ENCODE data around the gene NBL1.

NBL1 gene

DNA sequence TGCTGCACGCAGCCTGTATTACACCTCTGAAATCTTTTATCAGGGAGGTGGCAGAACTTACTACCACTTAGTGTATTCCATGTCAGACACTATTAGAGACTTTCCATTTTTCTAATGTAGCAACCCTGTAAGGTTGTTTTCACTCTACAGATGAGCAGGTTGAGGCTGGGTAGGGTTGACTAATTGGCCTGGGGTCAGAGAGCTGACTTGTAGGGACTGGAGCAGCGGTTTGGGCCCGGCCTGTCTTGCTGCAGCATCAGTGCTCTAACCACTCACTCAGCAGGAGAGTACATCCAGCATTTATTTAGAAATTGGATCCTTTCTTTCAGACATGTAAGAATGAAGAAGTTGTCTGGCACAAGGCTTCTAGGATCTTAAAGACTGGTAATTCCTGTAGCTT, 25.7 kb upstream of the NBL1 start:
- Histone ChIP-seq H3K79me2 (ENCODE audit: control insufficient read depth, low read length) (peaks cover 82% of the 10 kb centered on the region), H3K9me2 (replicated peaks; ENCODE audit: control insufficient read depth, low read length) (no peaks in the 10 kb centered on the region), H3K4me2 (ENCODE audit: low read length) (no peak overlapping the region), H3F3A (ENCODE audit: control insufficient read depth, insufficient read depth) (no peaks in the 10 kb centered on the region), H3K4me3 (ENCODE audit: low read length) (no peak overlapping the region), H3K27me3 (ENCODE audit: control insufficient read depth, low read length) (no peaks in the 10 kb centered on the region), H4K20me1 (ENCODE audit: control insufficient read depth, insufficient read depth, low read depth, low read length) (peaks cover 17% of the 10 kb centered on the region; the same call in 1 of the 2 replicates), H3K36me3 (ENCODE audit: control insufficient read depth, low read length) (peaks cover 60% of the 10 kb centered on the region), H3K4me1 (ENCODE audit: control insufficient read depth, low read length) (no peaks in the 10 kb centered on the region), H3K27ac (ENCODE audit: low read depth, low read length) (no peak overlapping the region), H3K9me3 (ENCODE audit: control insufficient read depth, insufficient read depth, low read length) (no peaks in the 10 kb centered on the region)
- TF ChIP-seq, protein P1, sequence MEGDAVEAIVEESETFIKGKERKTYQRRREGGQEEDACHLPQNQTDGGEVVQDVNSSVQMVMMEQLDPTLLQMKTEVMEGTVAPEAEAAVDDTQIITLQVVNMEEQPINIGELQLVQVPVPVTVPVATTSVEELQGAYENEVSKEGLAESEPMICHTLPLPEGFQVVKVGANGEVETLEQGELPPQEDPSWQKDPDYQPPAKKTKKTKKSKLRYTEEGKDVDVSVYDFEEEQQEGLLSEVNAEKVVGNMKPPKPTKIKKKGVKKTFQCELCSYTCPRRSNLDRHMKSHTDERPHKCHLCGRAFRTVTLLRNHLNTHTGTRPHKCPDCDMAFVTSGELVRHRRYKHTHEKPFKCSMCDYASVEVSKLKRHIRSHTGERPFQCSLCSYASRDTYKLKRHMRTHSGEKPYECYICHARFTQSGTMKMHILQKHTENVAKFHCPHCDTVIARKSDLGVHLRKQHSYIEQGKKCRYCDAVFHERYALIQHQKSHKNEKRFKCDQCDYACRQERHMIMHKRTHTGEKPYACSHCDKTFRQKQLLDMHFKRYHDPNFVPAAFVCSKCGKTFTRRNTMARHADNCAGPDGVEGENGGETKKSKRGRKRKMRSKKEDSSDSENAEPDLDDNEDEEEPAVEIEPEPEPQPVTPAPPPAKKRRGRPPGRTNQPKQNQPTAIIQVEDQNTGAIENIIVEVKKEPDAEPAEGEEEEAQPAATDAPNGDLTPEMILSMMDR (IDR thresholded peaks at IDR 0.05; ENCODE audit: low read depth, low read length, poor library complexity, severe bottlenecking): no peak
- no peak for TF ChIP-seq EZH2phosphoT487 (IDR thresholded peaks at IDR 0.05; ENCODE audit: borderline replicate concordance, low read length)

DNA sequence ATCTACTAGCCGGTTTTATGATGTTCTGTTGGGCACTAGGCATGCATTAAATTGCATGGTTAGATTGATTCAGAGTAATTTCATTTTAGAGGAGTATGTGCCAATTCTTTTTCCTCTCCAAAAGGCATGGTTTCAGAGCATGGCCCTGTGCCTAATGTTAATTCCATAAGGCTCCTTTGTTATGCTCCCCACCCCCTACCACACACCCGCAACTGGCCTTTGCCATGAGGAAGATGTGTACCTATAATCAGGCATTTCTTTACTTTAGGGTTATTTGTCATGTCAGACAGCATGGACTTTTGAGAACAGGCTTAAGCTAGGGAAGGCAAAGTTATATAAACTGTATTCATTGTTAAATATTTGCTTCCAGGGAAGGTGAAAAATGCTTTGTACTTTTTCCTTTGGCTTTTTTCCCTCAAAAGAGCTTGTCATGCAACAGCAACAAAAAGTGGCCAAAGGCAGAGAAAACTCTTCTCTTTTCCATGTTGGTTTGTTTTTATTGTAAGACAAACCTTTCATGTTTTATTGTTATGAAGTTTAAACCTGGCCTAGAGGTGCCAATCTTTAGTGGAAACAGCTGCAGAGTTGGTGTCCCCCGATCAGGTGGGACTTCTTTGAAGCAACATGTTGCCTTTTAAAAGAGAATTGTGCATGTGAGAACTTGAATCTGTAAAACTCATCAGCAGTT, 24.3 kb upstream of the NBL1 start:
- no peak overlapping the region for H3K4me3 ChIP-seq (ENCODE audit: low read length)
- no peak for TF ChIP-seq EZH2phosphoT487 (IDR thresholded peaks at IDR 0.05; ENCODE audit: borderline replicate concordance, low read length)

DNA sequence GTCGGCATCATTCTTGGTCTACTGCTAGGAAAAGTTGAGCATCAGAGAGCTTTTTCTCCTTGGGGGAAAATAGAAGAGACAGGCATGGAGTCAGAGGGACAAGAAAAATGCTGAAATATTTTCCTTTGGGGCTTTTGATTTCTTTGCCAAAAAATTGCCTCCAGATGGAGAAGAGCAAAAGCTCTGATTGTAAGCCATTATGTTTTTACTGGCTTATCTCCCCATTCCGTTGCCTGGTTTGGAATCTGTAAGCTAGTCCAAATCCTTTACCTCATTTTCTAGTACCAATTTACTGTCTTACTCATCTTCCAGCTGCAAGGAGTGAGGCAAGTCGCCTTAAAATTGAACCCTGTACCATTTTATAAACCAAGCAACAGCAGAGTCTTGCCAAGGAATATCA, 23.3 kb upstream of the NBL1 start:
- Histone ChIP-seq H4K20me1 (ENCODE audit: control insufficient read depth, insufficient read depth, low read depth, low read length) (peaks cover 16% of the 10 kb centered on the region; the same call in 1 of the 2 replicates), H3K9me3 (ENCODE audit: control insufficient read depth, insufficient read depth, low read length) (no peaks in the 10 kb centered on the region)
- no peak for TF ChIP-seq EZH2phosphoT487 (IDR thresholded peaks at IDR 0.05; ENCODE audit: borderline replicate concordance, low read length)
- TF ChIP-seq, protein P1 (IDR thresholded peaks at IDR 0.05; ENCODE audit: low read depth, low read length, poor library complexity, severe bottlenecking): no peak

More for the DNA sequence above, 24.3 kb upstream of the NBL1 start:
- Histone ChIP-seq H3K4me2 (ENCODE audit: low read length) (no peak overlapping the region), H4K20me1 (ENCODE audit: control insufficient read depth, insufficient read depth, low read depth, low read length) (peaks cover 16% of the 10 kb centered on the region; the same call in 1 of the 2 replicates), H3K4me1 (ENCODE audit: control insufficient read depth, low read length) (no peaks in the 10 kb centered on the region), H3K36me3 (ENCODE audit: control insufficient read depth, low read length) (peaks cover 65% of the 10 kb centered on the region), H3K9me3 (ENCODE audit: control insufficient read depth, insufficient read depth, low read length) (no peaks in the 10 kb centered on the region), H3K27me3 (ENCODE audit: control insufficient read depth, low read length) (no peaks in the 10 kb centered on the region), H3F3A (ENCODE audit: control insufficient read depth, insufficient read depth) (no peaks in the 10 kb centered on the region), H3K9me2 (replicated peaks; ENCODE audit: control insufficient read depth, low read length) (no peaks in the 10 kb centered on the region), H3K79me2 (ENCODE audit: control insufficient read depth, low read length) (peaks cover 76% of the 10 kb centered on the region), H3K27ac (ENCODE audit: low read depth, low read length) (no peak overlapping the region)

GRCh38 chr1:19621274-19621950, 22.7 kb upstream of the NBL1 start:
- Histone ChIP-seq H3K9me2 (replicated peaks; ENCODE audit: control insufficient read depth, low read length) (no peaks in the 10 kb centered on the region), H3K9me3 (ENCODE audit: control insufficient read depth, insufficient read depth, low read length) (no peaks in the 10 kb centered on the region), H3K4me2 (ENCODE audit: low read length) (no peak overlapping the region), H3K27ac (ENCODE audit: low read depth, low read length) (no peak overlapping the region), H3K79me2 (ENCODE audit: control insufficient read depth, low read length) (peaks cover 62% of the 10 kb centered on the region), H3K36me3 (ENCODE audit: control insufficient read depth, low read length) (peaks cover 74% of the 10 kb centered on the region), H3K4me3 (ENCODE audit: low read length) (no peak overlapping the region), H4K20me1 (ENCODE audit: control insufficient read depth, insufficient read depth, low read depth, low read length) (peaks cover 16% of the 10 kb centered on the region; the same call in 1 of the 2 replicates), H3F3A (ENCODE audit: control insufficient read depth, insufficient read depth) (no peaks in the 10 kb centered on the region), H3K4me1 (ENCODE audit: control insufficient read depth, low read length) (no peaks in the 10 kb centered on the region), H3K27me3 (ENCODE audit: control insufficient read depth, low read length) (no peaks in the 10 kb centered on the region)
- TF ChIP-seq, protein P1 (IDR thresholded peaks at IDR 0.05; ENCODE audit: low read depth, low read length, poor library complexity, severe bottlenecking): no peak

More for the DNA sequence above, 23.3 kb upstream of the NBL1 start:
- Histone ChIP-seq H3K9me2 (replicated peaks; ENCODE audit: control insufficient read depth, low read length) (no peaks in the 10 kb centered on the region), H3K4me3 (ENCODE audit: low read length) (no peak overlapping the region), H3K4me1 (ENCODE audit: control insufficient read depth, low read length) (no peaks in the 10 kb centered on the region), H3K4me2 (ENCODE audit: low read length) (no peak overlapping the region), H3K27ac (ENCODE audit: low read depth, low read length) (no peak overlapping the region), H3K27me3 (ENCODE audit: control insufficient read depth, low read length) (no peaks in the 10 kb centered on the region), H3K79me2 (ENCODE audit: control insufficient read depth, low read length) (peaks cover 67% of the 10 kb centered on the region), H3F3A (ENCODE audit: control insufficient read depth, insufficient read depth) (no peaks in the 10 kb centered on the region), H3K36me3 (ENCODE audit: control insufficient read depth, low read length) (peaks cover 70% of the 10 kb centered on the region)

Data from DOHH2 (cell line).